ENCODE measurements around the gene USP30.
"Not testable (repeated sequence)": the region's sequence is repeated elsewhere in the genome, so short reads cannot be mapped to it uniquely, and the experiment has no call there.

Gene USP30

GRCh38 chr12:109048706-109049105 lies 3.7 kb upstream of the USP30 start:
- intact Hi-C loops (cut with DNase I); DNase-seq: not testable (repeated sequence)

- DNase-seq; intact Hi-C loops (cut with DNase I): not testable (repeated sequence)
These were observed 2.6 kb upstream of the USP30 start for GRCh38 chr12:109049794-109050193.

GRCh38 chr12:109052097-109052413 lies 321 bp upstream of the USP30 start:
- DNase-seq, result no peak
- intact Hi-C loops (cut with DNase I), result no loop called here

- DNase-seq, result no peak
- intact Hi-C loops (cut with DNase I), result loop anchor here (2.0 kb wide), 1 partner anchor 39 kb away; the partner anchor contains the start of gene ALKBH2
These were observed 1.2 kb downstream of the USP30 start for GRCh38 chr12:109053382-109054123.

- not testable (repeated sequence) for DNase-seq
- intact Hi-C loops (cut with DNase I), result loop anchor here (2.0 kb wide), 1 partner anchor 39 kb away; the partner anchor contains the start of gene ALKBH2
These were observed 1.7 kb downstream of the USP30 start for GRCh38 chr12:109054124-109054513.

GRCh38 chr12:109054520-109054919 lies 2.1 kb downstream of the USP30 start:
- intact Hi-C loops (cut with DNase I), result loop anchor here (2.0 kb wide), 1 partner anchor 38 kb away; the partner anchor contains the start of gene ALKBH2
- DNase-seq, result no peak

- intact Hi-C loops (cut with DNase I), result no loop called here
- no peak for DNase-seq
These were observed 4.5 kb downstream of the USP30 start for GRCh38 chr12:109056891-109057290.

GRCh38 chr12:109057376-109057775 lies 5.0 kb downstream of the USP30 start:
- no peak for DNase-seq
- intact Hi-C loops (cut with DNase I), result no loop called here

GRCh38 chr12:109058773-109059172 lies 6.4 kb downstream of the USP30 start:
- intact Hi-C loops (cut with DNase I), result no loop called here
- DNase-seq, result no peak

GRCh38 chr12:109064143-109064542 lies 11.8 kb downstream of the USP30 start:
- intact Hi-C loops (cut with DNase I), result no loop called here
- DNase-seq, result no peak

GRCh38 chr12:109065154-109065852 lies 12.9 kb downstream of the USP30 start:
- intact Hi-C loops (cut with DNase I), result no loop called here
- no peak for DNase-seq

GRCh38 chr12:109065853-109066193 lies 13.4 kb downstream of the USP30 start:
- intact Hi-C loops (cut with DNase I), result no loop called here
- no peak for DNase-seq

GRCh38 chr12:109069307-109070271 lies 17.2 kb downstream of the USP30 start:
- no peak for DNase-seq
- intact Hi-C loops (cut with DNase I), result no loop called here

- intact Hi-C loops (cut with DNase I), result no loop called here
- DNase-seq, result no peak
These were observed 22.5 kb downstream of the USP30 start for GRCh38 chr12:109074866-109075265.

GRCh38 chr12:109082751-109083150 lies 30.4 kb downstream of the USP30 start:
- intact Hi-C loops (cut with DNase I), result no loop called here
- DNase-seq, result peak in 6 of 10 donors; percentile 33 to 90 (median 48)

- intact Hi-C loops (cut with DNase I), result no loop called here
- DNase-seq, result no peak
These were observed 32.0 kb downstream of the USP30 start for GRCh38 chr12:109084425-109084824.

- DNase-seq, result no peak
- intact Hi-C loops (cut with DNase I), result no loop called here
These were observed 33.2 kb downstream of the USP30 start for GRCh38 chr12:109085590-109085989.

GRCh38 chr12:109087250-109087649 lies 34.9 kb downstream of the USP30 start:
- no peak for DNase-seq
- intact Hi-C loops (cut with DNase I), result no loop called here

- intact Hi-C loops (cut with DNase I), result no loop called here
- DNase-seq, result no peak
These were observed 36.4 kb downstream of the USP30 start for GRCh38 chr12:109088818-109089217.

- intact Hi-C loops (cut with DNase I), result loop anchor here (5.0 to 10.0 kb wide), 3 partner anchors 137 to 527 kb away; partner anchors contain the start of genes ISCU and SART3
These were observed 37.3 kb downstream of the USP30 start for GRCh38 chr12:109089683-109090082.

More at GRCh38 chr12:109089683-109090082, 37.3 kb downstream of the USP30 start:
- DNase-seq, result no peak
